Fibroblast of the aortic adventitia (primary cell): ENCODE results near the gene DPEP2. TPM values are rescaled to one million over a fixed set of nuclear protein-coding genes. Genes with fewer than 3 reads are reported as not detected.
A peak's percentile ranks its signal among the peaks of the same experiment; 100 is the strongest.

Experiments
- DNase-seq: peaks from one replicate; pipeline ENCODE4 v3.0.0-alpha.2; 2010; ENCODE audit warnings: low read depth
- H3K4me3 ChIP-seq: 2 replicates; pipeline ENCODE4 v1.5.1; 2011; ENCODE audit warnings: low read depth, mild to moderate bottlenecking, control low read depth, low read length, moderate library complexity
- total RNA-seq: library from RNA; depleted of rRNA; stranded (reverse); fragments of >200 nt; gene quantifications from 2 replicates; pipeline ENCODE4 v1.2.3, GENCODE V29; 2012; ENCODE audit warnings: low replicate concordance
- TF ChIP-seq, protein P1 (sequence below): IDR thresholded peaks from 2 replicates; pipeline ENCODE4 v1.5.1; 2011; ENCODE audit warnings: mild to moderate bottlenecking, low read length, control low read depth, inconsistent platforms; ENCODE audit not compliant: insufficient read depth

Gene DPEP2
- total RNA-seq, 1 donor: not detected

DNA sequence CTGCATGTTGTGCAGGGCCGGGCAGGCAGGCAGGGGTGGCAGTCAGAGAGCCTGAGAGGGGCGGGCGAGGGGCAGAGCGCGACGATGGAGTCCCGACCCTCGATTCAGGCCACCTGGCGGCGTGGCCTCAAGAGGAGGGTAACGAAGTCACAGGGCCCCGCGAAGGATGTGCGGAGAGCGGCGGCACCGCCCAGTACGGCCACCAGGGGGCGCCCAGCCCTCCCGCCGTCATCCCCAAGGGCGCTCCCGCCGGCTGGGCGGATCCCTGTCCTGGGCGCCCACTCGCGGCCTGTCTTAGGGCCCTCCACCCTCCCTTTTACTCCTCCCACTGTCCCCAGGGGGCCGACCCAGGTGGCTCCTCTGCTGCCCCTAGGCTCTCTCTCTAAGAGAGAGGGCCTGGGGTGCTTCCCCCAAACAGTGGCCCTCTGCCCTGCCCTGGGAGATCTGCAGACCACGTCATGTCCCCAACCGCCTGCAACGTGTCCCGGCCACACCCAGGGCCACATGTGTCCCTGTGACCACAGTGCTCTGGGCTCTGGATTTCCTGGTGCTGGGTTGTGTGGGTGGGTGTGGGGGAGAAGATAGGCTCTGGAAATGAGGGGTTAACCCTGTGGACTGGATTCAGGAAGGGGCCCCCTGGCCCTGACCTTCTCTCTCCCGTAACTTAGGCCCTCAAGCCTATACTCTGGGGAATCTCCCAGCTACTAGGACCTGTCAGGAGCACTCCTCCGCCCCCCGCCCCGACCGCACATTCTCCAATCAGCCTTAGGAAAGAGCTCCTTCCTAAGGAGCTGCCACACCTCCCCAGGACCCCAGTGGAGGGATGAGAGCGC, 5.9 kb downstream of the DPEP2 start:
- H3K4me3 ChIP-seq: peak overlapping the region; percentile 40
- DNase-seq: peak; percentile 59
- TF ChIP-seq, protein P1, sequence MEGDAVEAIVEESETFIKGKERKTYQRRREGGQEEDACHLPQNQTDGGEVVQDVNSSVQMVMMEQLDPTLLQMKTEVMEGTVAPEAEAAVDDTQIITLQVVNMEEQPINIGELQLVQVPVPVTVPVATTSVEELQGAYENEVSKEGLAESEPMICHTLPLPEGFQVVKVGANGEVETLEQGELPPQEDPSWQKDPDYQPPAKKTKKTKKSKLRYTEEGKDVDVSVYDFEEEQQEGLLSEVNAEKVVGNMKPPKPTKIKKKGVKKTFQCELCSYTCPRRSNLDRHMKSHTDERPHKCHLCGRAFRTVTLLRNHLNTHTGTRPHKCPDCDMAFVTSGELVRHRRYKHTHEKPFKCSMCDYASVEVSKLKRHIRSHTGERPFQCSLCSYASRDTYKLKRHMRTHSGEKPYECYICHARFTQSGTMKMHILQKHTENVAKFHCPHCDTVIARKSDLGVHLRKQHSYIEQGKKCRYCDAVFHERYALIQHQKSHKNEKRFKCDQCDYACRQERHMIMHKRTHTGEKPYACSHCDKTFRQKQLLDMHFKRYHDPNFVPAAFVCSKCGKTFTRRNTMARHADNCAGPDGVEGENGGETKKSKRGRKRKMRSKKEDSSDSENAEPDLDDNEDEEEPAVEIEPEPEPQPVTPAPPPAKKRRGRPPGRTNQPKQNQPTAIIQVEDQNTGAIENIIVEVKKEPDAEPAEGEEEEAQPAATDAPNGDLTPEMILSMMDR: peak; percentile 86

DNA sequence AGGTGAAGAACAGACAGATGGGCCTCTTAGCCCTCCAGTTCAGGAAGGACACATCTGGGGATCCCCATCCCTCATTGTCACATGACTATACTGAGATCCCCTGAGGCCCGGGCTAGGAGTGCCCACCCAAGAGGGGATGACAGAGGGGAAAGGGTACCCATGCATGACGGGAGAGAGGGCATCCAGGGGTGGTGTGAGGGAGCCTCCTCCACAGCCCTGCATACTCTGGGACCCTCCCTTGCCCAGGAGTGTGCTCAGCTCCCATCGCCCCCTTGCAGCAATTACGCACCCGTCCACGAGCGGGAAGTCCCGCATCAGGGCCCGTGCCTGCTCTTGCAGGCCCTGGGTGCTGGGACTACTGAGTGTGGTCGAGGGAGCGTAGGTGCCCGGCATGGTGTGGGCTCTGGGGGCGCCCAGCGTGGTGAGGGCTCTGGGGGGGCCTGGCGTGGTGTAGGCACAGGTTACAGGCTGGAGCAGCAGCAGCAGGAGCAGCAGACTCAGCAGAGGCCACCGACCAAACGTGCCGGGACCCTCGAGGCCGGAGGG, 6.5 kb downstream of the DPEP2 start:
- TF ChIP-seq, protein P1: no peak
- no peak for DNase-seq
- H3K4me3 ChIP-seq: no peak overlapping the region

DNA sequence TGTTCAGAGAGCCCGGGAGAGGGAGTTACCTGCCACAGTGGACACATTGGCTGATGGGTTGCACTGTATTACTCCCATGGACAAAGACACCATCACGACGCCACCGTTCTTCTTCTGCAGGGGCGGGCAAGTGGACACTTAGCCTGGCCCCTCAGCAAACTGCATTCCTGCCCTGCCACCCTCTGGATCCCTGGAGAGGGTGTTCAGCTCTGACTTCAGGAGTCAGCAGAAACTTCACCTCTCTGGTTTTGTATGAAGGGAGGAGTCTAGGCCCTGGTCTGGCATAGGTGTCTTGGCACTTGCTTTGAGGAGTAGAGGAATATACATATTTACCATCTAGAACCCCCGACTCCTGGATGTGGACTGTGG, 9.3 kb downstream of the DPEP2 start:
- DNase-seq: no peak
- TF ChIP-seq, protein P1: no peak
- no peak overlapping the region for H3K4me3 ChIP-seq

DNA sequence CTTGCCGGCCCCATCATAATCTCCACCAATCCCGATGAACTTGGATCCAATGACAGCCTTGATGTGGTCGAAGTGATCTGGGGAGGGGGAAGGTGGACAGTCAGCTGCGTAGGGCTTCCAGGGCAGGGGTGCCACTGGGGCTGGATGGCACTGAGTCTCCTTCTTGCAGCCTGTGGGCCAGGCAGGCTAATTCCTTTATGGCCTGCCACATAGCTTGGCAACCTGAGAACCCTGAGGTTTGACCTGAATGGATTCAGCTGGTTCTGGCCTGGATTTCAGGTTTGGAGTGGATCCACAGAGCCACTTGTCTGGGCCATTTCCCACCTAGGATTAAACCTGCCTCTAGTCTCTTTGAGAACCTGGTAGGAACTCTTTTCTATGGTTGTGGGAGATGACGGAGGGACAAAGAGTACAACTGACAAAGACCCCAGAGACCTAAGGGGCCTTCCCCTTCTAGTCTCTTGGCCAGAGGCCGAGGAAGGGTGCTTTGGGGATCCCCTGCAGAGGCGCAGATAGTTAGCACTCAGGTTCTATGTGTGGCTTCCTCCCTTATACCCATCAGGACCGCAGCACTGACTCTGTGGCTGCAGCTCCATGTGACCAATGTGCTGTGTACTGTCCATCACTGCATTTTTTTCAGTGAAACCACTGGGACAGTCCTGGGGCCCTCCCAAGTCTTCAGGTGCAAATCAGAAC, 9.8 kb downstream of the DPEP2 start:
- no peak for DNase-seq
- TF ChIP-seq, protein P1: no peak

DNA sequence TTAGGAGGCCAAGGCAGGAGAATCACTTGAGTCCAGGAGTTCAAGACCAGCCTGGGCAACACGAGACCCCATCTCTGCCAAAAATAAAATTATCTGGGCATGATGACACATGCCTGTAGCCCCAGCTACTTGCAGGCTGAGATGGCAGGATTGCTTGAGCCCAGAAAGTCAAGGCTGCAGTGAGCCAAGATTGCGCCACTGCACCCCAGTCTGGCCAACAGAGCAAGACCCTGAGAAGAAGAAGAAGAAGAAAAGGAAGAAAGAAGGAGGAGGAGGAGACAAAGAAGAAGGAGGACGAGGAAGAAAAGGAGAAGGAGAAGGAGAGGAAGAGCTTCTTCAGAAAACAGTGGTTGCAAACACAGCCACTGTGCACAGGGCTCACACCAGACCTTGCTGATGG, 10.6 kb downstream of the DPEP2 start:
- no peak overlapping the region for H3K4me3 ChIP-seq
- no peak for DNase-seq
- TF ChIP-seq, protein P1: no peak

More for the DNA sequence above, 9.8 kb downstream of the DPEP2 start:
- no peak overlapping the region for H3K4me3 ChIP-seq

DNA sequence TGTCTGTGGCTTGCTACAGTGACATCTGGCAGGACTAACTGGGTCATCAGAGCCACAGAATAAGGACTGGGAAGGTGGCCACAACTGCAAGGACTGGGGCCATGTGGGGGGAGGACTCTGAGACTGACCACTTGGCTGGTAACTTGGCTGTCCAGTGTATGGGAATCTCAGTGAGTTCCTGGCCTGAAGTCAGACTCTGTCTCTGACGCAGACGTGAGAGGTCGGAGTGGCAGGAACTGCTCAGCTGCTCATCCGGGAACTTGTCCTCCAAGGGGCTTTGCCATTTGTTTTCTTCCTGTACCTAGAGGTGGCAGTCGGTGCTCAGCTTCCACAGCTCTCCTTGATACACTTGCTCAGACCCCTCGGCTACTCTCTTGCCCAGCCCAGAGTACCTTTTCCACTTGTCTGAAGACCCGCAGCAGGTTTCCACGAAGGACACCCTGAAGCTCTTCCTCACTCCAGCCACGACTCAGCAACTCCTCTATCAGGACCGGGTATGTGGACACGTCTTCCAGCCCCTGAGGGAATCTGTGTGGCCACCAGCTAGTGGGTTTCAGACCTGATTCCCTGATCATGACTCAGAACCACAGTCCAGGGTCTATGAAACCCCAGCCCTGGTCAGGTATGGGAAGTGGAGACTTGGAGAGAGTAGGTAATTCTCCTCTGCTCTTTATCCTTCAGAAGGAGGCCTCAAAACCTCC, 11.7 kb downstream of the DPEP2 start:
- no peak for DNase-seq
- H3K4me3 ChIP-seq: no peak overlapping the region
- TF ChIP-seq, protein P1: no peak
